ENCODE measurements around the gene SDC4.

Gene SDC4

GRCh38 chr20:45322952-45323383 lies 25.3 kb downstream of the SDC4 start:
- FAIRE-seq = peak; percentile 88
- DNase-seq (ENCODE audit: insufficient read length, low spot score) = peak; percentile 84

GRCh38 chr20:45320948-45321595 lies 27.2 kb downstream of the SDC4 start:
- no peak for FAIRE-seq
- DNase-seq (ENCODE audit: insufficient read length, low spot score) = no peak

DNA sequence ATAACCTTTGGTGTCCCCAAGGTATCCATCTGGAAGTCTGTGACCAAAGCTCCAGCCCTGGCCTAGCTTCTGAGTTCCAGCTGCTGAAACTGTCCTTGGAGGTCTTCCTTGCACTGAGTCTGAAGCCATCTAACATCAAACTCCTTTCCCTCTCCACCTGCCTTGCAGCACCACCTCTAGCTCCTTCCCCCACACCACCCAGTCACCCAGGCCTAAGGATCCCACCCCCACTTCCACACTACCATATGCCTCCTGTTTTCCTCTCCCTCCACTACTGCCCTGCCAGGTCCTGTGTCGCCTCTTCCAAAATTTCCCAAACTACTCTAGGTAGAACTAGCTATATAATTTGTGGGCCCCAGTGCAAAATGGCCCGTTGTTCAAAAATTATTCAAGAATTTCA lies 29.3 kb downstream of the SDC4 start:
- FAIRE-seq (no peak), DNase-seq (ENCODE audit: insufficient read length, low spot score) (no peak)

DNA sequence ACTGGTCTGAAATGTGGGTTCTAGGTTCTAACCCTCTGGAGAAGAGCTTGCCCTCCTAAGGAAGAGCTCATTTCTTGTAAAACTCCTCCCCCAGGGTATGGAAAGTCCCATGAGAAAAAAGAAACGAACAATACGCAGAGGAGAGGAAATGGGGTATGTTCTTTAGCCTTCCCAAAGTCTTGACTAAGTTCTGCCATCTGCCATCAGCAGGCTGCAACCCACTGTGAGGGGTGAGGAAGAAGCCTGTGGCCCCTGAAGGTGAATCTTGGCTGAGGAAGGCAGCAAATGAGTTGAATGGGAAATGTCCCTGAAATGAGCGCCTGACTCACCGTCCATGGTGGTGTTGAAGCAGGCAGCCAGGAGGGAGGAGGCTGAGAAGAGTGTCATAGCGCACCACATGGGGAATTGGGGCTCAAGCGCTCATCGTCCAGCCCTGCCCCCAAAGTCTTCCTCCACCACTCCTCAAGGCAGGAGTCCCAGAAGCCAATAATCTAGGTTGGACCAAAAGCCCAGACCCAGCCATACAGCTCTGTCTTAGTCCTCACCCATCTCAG lies 29.8 kb downstream of the SDC4 start:
- FAIRE-seq = no peak

GRCh38 chr20:45317826-45318225 lies 30.4 kb downstream of the SDC4 start:
- DNase-seq (ENCODE audit: insufficient read length, low spot score) (no peak), FAIRE-seq (no peak)

More for the DNA sequence above, 29.8 kb downstream of the SDC4 start:
- DNase-seq (ENCODE audit: insufficient read length, low spot score) = no peak

DNA sequence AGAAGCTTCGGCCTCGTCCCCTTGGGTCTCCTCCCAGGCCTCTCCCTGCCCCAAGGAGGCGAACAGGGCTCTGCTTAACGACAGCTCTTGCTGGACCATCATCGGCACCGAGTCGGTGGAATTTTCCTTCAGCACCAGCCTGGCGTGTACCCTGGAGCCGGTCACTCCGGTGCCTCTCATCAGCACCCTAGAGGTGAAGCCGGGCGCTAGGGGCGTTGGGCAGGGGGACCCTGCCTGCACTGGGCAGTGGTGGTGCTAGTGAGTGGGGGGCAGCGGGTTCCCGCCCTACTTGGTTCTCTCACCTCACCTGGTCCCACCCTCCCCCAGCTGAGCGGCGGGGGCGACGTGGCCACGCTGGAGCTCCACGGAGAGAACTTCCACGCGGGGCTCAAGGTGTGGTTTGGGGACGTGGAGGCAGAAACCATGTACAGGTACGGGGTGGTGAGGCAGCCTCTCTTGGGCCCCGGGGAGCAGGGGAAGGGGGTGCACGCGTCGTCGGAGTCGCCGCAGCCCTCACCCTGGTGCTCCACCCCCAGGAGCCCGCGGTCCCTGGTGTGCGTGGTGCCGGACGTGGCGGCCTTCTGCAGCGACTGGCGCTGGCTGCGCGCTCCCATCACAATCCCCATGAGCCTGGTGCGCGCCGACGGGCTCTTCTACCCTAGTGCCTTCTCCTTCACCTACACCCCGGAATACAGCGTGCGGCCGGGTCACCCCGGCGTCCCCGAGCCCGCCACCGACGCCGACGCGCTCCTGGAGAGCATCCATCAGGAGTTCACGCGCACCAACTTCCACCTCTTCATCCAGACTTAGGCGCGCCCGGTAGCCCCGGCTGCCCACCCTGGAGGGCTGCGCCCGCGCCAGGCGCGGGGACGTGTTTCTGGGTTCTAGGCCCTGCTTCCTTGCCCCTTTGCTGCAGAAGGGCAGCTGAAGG lies 31.8 kb downstream of the SDC4 start:
- DNase-seq (ENCODE audit: insufficient read length, low spot score) (no peak), FAIRE-seq (no peak)

DNA sequence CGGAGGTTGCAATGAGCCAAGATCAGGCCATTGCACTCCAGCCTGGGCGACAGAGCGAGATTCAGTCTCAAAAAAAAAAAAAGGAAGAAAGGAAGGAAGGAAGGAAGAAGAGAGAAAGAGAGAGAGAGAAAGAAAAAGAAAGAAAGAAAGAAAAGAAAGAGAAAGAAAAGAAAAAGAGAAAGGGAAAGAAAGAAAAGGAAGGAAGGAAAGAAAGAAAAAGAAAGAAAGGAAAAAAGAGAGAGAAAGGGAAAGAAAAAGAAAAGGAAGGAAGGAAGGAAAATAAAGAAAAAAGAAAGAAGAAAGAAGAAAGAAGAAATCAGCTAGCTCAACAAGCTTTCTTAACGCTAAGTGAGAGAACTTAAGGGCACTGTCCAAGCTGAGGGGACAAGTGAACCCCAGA lies 32.6 kb downstream of the SDC4 start:
- DNase-seq (ENCODE audit: insufficient read length, low spot score) (no peak), FAIRE-seq (no peak)

GRCh38 chr20:45313943-45314342 lies 34.3 kb downstream of the SDC4 start:
- no peak for DNase-seq (ENCODE audit: insufficient read length, low spot score)

DNA sequence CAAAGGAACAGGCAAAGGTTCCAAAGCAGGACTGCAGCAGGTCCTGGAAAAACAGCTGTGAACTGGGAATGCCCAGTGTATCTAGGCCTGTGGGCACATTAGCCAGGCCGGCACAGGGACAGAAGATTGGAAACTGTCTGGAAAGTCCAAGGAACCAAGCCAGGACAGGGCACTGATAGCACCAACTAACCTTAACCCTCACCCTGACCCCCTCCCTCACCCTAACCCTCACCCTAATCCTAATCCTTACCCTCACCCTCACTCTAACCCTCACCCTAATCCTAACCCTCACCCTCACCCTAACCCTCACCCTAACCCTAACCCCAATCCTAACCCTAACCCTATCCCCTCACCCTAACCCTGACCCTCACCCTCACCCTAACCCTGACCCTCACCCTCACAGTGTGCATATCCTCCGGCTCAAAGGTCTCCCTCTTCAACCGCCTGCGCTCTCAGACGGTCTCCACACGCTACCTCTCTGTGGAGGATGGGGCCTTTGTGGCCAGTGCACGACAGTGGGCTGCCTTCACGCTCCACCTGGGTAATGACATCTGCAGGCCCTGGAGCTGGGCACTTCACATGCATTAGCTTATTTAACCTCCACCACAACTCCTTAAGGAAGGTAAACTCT lies 35.0 kb downstream of the SDC4 start:
- peak; percentile 92 for FAIRE-seq
- DNase-seq (ENCODE audit: insufficient read length, low spot score) = no peak

More at GRCh38 chr20:45313943-45314342, 34.3 kb downstream of the SDC4 start:
- FAIRE-seq = peak; percentile 93

- DNase-seq (ENCODE audit: insufficient read length, low spot score) (no peak), FAIRE-seq (no peak)
Observed at GRCh38 chr20:45312241-45312640, 36.0 kb downstream of the SDC4 start.

DNA sequence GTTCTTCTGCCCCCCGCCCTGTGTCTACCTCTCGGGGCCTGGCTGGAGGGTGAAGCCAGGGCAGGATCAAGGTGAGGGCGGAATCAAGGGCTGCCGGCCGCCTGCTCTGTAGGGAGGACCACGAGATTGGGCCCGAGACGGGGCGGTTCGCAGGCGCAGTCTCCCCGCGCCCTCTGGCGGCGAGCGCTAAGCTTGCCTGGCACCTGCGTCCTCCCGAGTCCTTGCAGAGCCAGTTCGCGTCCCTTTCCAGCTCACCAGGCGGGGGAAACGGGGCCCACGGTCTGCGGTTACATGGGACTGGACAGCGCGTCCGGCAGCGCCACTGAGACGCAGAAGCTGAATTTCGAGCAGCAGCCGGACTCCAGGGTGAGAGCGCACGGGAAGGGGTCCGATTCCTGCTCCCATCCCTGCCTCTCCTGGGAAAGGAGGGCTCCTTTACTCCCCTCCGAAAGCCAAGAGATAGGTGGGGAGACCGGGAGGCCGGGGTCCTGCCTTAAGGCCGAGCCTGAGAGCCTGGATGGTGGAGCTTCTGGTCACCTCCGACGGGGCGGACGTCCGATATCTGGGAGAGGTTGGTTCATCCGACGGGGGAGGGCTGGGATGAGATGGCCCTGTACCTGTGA lies 36.5 kb downstream of the SDC4 start:
- peak; percentile 80 for DNase-seq (ENCODE audit: insufficient read length, low spot score)
- FAIRE-seq = peak; percentile 90

GRCh38 chr20:45309075-45309474 lies 39.1 kb downstream of the SDC4 start:
- FAIRE-seq (no peak), DNase-seq (ENCODE audit: insufficient read length, low spot score) (no peak)

GRCh38 chr20:45308117-45308778 lies 40.0 kb downstream of the SDC4 start, which contains the start of gene MATN4:
TSS of gene MATN4 (minus strand) at chr20:45308299. CDS start at chr20:45305582, 2,717 bp downstream.
- no peak for DNase-seq (ENCODE audit: insufficient read length, low spot score)

DNA sequence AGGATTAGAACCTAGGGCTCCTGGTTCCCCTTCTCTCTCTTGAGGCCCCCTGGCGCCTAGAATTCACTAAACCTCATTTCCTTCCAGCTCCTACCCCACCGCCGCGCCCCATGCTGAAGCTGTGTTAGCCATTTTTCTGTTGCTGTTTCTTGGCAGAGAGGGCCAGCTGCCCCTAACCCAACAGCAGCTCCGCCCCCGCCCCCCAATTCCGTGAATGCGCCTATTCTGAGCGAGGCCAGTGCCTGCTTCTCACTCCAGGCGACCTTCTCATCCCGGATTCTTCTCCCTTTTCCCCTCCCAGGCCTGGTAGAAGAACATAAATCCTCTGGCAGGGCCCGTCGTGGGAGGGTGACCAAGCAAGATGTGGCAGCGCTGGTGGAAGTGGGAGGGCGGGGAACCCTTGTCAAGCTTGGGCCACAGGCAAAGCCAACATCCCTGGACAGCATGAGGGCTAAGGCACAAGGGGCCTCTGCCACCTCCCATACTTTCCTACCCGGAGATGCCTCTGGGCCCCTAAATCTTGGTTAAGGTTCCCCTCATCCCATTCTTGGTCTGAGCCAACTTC lies 41.1 kb downstream of the SDC4 start:
- FAIRE-seq (peak; percentile 46), DNase-seq (ENCODE audit: insufficient read length, low spot score) (no peak)

More at GRCh38 chr20:45308117-45308778, 40.0 kb downstream of the SDC4 start, which contains the start of gene MATN4:
- no peak for FAIRE-seq

- FAIRE-seq = peak; percentile 85
- no peak for DNase-seq (ENCODE audit: insufficient read length, low spot score)
Observed at GRCh38 chr20:45306431-45306982, 41.7 kb downstream of the SDC4 start, which contains the start of gene RBPJL. TSS of gene RBPJL (plus strand) at chr20:45306840. CDS start at chr20:45306923, 83 bp downstream.

DNA sequence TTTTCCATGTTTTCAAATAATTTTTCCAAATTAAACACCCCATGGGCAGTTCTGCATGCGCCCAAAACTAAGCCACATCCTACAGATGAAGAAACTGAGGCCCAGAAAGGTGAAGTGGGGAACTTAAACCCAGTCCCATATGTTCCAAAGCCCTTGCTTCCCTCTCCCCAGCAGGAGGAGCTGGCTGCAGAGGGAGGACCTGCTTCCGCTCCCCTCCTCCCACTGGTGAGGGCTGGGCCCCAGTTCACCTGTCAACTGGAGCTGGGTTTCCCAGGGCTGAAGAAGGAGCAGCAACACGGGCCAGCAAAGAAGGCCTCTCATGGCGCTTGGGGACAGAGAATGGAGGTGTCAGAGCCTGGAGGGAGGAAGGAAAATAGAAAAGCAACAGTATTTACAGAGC lies 43.0 kb downstream of the SDC4 start:
- DNase-seq (ENCODE audit: insufficient read length, low spot score) (no peak), FAIRE-seq (no peak)

DNA sequence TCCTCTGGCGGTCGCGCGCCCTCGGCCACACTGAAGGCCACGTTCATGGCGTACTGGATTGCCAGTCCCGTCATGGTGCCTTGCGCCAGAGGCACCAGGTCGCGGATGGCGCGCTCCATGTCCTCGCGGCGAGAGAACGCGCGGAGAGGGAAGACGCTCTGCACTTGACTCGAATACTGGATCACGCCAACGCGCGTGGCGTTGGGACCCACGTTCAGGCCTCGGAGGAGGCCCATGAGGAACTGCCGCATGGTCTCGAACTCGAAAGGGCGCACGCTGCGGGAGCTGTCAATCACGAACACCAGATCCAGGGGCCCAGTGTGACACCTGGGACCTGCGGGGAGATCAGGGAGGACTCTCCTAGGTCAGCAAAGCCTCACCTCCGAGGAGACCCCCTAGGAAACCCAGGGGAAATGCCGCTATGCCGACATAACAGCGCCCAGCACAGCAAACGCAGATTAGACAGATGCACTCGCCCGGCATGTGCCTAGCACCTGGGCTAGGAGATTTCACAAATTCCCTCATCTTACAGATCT lies 43.7 kb downstream of the SDC4 start:
- FAIRE-seq = peak; percentile 83
- DNase-seq (ENCODE audit: insufficient read length, low spot score) = no peak

DNA sequence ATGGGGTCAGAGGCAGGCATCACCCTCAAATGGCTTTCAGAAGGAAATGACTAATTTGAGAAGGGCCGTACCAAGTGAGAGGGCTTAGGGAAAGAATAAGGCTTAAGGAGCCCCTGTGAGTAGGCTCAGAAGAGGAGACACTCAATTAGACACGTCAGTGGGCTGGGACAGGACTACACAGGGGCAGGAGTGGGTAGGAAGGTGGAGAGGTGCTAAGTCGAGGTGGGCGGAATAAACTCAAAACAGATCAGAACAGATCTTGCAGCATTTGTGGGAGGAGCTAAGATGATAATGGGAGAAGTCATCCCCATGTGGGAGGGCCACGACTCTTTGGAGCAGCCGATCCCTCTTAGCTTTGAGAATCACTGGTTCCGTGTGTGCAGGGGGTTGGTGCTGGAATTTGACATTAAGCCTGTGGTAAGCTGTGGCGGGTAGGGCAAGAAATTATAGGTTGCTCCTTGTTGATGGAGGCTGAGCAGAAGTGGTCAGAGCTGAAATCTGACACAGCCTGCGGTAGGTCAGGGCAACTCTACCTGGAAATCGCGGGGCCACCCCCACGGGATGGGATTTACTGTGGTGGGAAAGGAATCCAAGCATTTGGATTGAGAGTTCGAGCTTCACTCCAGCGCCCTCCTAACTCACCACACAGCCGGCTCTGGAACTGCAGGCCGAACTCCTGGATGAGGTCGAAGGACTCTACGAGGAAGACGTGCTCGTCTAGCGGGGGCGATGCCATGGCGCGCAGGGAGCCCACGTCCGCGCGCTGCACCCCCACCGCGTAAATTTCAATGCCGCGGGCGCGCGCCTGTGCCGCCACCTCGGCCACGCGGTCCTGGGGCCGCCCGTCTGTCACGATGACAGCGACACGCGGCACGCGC lies 44.4 kb downstream of the SDC4 start:
- FAIRE-seq (peak; percentile 46), DNase-seq (ENCODE audit: insufficient read length, low spot score) (no peak)
